A549 (cell line): Measurements from ENCODE around the gene MITF.

ENCODE experiments used
- HDAC2 ChIP-seq: fragments of 200-600 bp; sonication (generic); IDR thresholded peaks from 2 replicates; pipeline ENCODE4 v1.6.1; 2016
- POLR2A ChIP-seq: IDR thresholded peaks from 2 replicates; pipeline ENCODE4 v1.6.1; 2012; ENCODE audit warnings: mild to moderate bottlenecking, low read length
- RCOR1 ChIP-seq: fragments of 150-350 bp; IDR thresholded peaks from 2 replicates; pipeline ENCODE4 v1.6.1; 2014; ENCODE audit warnings: antibody characterized with exemption, low read length, low read depth
- TF ChIP-seq, protein P1 (sequence below): fragments of >200 bp; sonication (Bioruptor Twin); formaldehyde crosslinking; IDR thresholded peaks from 3 replicates; pipeline ENCODE4 v1.5.1; 2016
- TF ChIP-seq, protein P2 (sequence below): fragments of 200-600 bp; sonication (generic); IDR thresholded peaks from 2 replicates; pipeline ENCODE4 v1.6.1; 2016; ENCODE audit warnings: antibody characterized with exemption, mild to moderate bottlenecking, moderate library complexity

DNA sequence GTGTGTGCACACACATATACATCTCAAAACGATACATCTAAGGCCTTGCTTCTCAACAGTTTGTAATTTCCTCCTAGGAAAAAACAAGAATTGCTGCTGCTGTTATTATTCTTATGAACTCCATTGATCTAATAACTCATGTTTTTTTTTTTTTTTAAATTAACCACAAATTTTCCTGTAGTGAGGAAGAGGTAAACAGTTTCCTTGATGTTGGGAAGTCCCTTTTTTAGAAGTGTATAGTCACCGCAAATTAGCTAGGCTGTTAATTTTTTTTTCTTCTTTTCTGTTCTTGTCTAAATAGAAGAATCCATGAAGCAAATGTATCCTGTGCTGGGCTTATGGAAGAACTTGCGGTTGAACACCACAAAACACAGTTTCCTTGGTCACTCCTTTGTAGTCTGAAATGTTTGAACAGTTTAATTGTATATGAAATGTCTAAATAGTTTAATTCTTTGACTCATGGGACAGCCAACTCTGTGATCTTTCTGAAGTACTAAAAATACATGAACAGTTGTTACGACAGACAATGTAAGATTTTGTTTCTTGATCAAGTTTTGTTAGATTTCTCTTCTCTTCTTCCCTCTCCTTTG, 64.5 kb downstream of the MITF start:
- TF ChIP-seq POLR2A = no peak
- TF ChIP-seq, protein P1, sequence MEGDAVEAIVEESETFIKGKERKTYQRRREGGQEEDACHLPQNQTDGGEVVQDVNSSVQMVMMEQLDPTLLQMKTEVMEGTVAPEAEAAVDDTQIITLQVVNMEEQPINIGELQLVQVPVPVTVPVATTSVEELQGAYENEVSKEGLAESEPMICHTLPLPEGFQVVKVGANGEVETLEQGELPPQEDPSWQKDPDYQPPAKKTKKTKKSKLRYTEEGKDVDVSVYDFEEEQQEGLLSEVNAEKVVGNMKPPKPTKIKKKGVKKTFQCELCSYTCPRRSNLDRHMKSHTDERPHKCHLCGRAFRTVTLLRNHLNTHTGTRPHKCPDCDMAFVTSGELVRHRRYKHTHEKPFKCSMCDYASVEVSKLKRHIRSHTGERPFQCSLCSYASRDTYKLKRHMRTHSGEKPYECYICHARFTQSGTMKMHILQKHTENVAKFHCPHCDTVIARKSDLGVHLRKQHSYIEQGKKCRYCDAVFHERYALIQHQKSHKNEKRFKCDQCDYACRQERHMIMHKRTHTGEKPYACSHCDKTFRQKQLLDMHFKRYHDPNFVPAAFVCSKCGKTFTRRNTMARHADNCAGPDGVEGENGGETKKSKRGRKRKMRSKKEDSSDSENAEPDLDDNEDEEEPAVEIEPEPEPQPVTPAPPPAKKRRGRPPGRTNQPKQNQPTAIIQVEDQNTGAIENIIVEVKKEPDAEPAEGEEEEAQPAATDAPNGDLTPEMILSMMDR = no peak
- no peak for TF ChIP-seq RCOR1
- no peak for TF ChIP-seq HDAC2
- TF ChIP-seq, protein P2, sequence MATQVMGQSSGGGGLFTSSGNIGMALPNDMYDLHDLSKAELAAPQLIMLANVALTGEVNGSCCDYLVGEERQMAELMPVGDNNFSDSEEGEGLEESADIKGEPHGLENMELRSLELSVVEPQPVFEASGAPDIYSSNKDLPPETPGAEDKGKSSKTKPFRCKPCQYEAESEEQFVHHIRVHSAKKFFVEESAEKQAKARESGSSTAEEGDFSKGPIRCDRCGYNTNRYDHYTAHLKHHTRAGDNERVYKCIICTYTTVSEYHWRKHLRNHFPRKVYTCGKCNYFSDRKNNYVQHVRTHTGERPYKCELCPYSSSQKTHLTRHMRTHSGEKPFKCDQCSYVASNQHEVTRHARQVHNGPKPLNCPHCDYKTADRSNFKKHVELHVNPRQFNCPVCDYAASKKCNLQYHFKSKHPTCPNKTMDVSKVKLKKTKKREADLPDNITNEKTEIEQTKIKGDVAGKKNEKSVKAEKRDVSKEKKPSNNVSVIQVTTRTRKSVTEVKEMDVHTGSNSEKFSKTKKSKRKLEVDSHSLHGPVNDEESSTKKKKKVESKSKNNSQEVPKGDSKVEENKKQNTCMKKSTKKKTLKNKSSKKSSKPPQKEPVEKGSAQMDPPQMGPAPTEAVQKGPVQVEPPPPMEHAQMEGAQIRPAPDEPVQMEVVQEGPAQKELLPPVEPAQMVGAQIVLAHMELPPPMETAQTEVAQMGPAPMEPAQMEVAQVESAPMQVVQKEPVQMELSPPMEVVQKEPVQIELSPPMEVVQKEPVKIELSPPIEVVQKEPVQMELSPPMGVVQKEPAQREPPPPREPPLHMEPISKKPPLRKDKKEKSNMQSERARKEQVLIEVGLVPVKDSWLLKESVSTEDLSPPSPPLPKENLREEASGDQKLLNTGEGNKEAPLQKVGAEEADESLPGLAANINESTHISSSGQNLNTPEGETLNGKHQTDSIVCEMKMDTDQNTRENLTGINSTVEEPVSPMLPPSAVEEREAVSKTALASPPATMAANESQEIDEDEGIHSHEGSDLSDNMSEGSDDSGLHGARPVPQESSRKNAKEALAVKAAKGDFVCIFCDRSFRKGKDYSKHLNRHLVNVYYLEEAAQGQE = no peak
